Stromal cell of bone marrow (primary cell): Measurements from ENCODE around the gene CGNL1.
A peak's percentile ranks its signal among the peaks of the same experiment; 100 is the strongest.

ENCODE experiments used
- DNase-seq: peaks from one replicate; pipeline ENCODE4 v3.0.0-alpha.2; 2012; ENCODE audit warnings: low read depth

The CGNL1 gene

GRCh38 chr15:57500979-57501576, 124.8 kb downstream of the CGNL1 start:
- peak; percentile 8 for DNase-seq

DNA sequence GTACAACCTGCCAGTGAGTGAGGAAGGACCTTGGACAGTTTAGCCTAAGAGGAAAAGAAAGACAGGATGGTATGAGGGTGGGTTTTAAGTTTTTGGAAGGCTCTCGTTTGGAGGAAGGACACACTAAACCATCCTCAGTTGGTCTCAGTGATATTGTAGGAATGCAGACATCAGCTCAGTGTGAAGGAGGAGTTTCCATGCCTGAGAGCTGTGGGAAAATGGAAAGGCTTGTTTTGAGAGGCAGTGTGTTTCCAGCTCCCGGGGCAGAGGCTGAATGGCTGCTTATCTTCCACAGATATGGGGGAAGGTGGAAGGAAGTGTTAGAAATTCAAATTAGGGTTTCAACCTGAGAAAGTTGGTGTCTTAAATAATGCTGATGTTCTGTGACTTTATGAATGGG, 125.8 kb downstream of the CGNL1 start:
- no peak for DNase-seq

DNA sequence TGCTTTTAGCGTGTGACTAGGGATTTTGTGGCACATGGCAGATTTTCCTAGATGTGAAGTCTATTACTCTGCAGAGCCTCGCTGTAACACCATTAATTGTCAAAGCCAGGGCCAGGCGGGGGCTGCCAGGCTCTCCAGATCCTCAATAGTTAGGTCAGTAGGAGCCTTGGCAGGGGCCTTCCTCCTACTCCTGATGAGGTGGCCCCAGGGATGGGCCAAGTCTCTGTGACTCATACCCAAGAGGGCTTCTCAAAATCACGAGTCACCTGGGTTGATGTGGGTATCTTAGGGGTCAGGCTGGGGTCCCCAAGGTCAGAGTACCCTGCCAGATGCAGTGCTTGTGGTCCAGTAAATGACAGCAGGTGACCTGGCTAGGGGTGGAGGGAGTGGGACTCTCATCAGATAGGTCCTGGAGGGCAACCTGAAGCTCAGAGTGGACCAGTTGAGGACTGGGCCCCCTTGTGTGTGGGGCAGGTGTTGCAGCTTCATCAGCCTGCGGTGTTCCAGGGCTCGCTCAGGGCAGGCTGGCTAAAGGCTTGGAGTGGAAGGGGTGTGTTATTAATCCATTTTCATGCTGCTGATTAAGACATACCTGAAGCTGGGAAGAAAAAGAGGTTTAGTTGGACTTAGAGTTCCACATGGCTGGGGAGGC, 126.9 kb downstream of the CGNL1 start:
- no peak for DNase-seq

DNA sequence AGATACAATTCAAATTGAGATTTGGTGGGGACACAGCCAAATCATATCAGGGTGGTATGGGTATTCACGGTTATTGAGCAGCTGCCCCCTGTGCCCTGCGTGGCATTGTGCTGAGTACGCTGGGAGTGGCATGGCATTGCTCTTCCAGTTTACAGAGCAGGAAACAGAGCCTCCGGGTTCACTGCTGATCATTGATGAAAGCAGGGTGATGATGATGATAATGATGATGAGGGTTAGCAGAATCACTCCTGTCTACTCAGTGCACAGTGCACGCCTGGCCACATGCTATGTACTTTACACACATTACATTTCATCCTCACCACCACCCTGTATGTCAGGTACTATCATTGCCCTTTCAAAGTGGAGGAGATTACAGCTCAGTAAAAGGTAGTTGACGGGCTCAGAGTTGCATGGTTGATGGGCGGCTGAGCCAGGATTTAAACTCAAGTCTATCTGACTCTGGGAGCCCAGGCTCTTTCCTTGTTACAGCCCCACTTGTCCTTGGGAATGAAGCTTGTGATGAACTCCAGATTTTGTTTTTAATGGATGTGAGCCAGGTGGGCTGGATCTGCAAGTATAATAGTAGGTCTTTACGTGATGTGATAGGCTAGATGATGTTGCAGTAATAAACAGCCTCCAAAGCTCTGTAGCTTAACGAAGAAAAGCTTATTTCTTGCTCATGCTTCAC, 127.8 kb downstream of the CGNL1 start:
- no peak for DNase-seq

GRCh38 chr15:57504599-57504940, 128.3 kb downstream of the CGNL1 start:
- no peak for DNase-seq

DNA sequence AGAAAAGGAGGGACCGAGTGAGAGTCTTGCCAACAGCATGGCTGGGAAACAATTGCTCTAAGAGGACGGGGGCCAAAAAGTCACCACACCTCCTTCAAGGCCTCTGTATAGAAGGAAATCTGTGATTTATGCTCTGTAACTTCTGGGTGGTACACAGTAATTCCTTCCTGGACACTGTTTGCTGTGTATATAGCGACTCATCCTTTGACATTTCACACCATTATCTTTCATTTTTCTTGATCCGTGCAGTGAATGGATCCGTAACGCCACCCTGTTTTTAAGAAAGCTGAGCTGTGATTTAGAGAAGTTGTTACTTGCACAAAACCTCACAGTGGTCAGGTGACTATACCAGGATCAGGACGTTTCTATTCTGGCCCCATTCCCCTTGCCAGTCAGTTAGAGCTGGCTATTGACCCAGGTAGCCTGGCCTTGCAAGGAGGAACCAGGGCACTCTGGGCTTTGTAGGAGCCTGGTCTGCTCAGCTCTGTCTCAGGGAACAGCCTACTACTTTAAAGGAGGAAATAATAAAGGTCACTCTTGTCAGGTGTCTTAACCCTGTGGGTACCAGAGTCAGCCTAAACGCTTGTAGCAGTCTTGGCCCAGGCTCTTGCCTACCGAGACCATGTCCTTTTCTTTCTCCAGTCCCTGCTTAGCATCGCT, 128.9 kb downstream of the CGNL1 start:
- DNase-seq, result no peak

- DNase-seq, result no peak
Measured at GRCh38 chr15:57505949-57506391, 129.7 kb downstream of the CGNL1 start.

DNA sequence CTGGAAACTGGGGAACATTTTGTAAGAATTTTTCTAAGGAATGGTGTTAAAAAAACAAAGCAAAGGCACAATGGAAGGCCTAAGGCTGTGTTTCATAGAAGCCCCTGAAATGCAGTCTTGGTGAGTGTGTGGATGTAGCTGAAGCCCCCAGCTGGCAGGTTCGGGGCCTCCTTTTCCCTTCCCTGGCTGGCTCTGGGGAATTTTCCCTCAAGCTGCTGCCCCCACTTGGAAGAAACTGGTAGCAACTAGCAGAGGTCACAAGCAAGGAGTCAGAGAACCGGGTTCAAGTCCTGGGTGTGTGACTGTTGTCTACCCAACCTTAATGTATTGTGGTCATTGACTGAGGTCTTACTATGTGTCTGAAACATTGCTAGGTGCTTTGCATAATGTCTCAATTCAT, 130.1 kb downstream of the CGNL1 start:
- no peak for DNase-seq

DNA sequence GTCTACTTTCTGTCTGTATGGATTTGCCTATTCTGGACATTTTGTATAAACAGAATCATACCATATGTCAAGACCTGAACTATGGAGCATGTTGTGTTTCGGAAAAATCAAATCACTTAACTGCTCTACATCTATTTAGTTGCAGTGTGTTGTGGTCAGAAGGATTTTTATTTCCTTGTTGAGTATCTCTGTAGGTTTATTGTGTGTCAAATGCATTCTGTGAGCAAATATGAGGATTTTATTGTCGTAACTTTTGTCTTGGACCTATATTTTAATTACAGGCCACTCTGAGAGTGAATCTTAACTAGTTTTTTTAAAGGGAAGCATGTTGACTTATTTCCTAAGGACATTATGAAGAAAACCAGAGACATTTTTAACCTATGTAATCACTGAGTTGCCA, 130.8 kb downstream of the CGNL1 start:
- no peak for DNase-seq

- no peak for DNase-seq
Measured at GRCh38 chr15:57509126-57509525, 132.8 kb downstream of the CGNL1 start.

DNA sequence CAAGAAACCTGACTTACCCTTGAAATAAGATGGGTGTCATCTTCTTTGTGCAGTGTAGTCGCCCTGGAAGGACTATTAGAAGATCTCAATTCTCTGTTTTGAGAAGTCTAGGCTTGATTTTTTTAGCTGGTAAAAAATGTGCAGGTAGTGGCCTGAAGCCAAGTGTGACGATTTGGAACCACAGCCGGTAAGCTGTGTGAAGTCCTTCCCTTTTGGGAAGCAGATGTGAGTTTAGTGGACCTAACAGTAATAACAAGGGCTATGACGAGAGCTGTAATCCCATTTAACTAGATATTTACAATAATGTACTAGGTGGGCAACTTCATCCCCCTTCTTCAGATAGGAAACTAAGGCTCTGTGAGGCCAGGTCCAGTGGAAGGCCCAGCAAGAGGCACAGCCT, 133.7 kb downstream of the CGNL1 start:
- no peak for DNase-seq

- DNase-seq, result peak; percentile 25
Measured at GRCh38 chr15:57510647-57511046, 134.3 kb downstream of the CGNL1 start.

- DNase-seq, result no peak
Measured at GRCh38 chr15:57516327-57517029, 140.2 kb downstream of the CGNL1 start.

DNA sequence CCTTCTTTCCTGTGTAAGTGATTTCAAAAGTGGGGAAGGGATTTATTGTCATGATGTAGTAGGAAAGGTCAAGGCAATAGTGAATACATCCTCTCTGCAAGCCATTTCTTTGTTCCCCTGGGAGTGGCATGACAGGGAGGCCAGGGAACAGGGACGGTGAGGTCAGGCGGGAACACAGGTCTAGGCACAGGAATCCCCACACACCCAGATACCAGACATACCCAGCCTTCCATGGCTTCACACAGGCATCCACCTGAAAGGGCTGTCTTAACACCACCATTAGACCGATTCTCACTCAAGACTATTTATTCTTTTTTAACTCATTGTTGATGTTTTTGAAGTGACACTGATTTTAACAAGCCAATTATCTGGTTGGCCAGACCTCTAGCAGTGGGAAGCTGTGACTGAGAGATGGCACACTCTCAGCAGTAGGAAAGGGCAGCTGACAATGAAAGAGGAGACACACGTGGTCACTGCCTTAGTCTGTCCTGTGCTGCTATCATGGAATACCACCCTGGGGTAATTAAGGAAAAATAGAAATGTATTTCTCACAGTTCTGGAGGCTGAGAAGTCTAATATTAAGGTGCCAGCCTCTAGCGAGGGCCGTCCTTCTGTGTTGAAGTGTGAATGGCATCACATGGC, 140.8 kb downstream of the CGNL1 start:
- DNase-seq, result no peak

DNA sequence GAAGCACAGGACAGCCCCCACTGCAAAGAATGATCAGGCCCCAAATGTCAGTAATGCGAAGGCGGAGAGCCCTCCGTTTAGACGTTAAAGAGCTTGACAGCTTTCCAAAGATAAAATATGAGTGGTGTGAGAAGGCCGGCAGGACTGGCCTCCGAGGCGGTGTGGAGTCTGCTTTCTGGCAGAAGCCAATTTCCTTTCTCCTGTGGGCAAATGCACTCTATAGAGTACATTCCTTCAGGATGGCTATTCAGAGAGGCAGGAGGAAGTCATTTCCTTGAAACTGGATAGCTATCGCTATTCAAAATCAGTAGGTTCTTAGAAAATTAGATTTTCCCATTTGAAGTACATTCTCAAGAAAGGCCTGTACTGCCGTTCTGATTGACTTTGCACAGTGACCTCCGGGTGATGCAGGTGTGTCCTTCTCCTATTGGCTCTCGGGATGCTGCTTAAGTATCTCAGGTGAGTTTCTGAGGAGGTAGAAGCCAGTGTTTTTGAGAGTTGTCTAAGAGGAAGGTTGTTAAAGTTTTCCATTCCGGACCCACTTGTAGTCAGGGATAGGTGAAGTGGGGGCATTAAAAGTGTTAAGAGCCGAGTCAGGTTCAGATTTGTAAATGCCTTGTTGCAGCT, 142.6 kb downstream of the CGNL1 start:
- no peak for DNase-seq

- no peak for DNase-seq
Measured at GRCh38 chr15:57519806-57520205, 143.5 kb downstream of the CGNL1 start.

- no peak for DNase-seq
Measured at GRCh38 chr15:57521503-57521902, 145.2 kb downstream of the CGNL1 start.

GRCh38 chr15:57522148-57522547, 145.8 kb downstream of the CGNL1 start:
- no peak for DNase-seq

GRCh38 chr15:57525581-57525980, 149.3 kb downstream of the CGNL1 start:
- DNase-seq, result no peak

- DNase-seq, result no peak
Measured at GRCh38 chr15:57526076-57526475, 149.8 kb downstream of the CGNL1 start.

DNA sequence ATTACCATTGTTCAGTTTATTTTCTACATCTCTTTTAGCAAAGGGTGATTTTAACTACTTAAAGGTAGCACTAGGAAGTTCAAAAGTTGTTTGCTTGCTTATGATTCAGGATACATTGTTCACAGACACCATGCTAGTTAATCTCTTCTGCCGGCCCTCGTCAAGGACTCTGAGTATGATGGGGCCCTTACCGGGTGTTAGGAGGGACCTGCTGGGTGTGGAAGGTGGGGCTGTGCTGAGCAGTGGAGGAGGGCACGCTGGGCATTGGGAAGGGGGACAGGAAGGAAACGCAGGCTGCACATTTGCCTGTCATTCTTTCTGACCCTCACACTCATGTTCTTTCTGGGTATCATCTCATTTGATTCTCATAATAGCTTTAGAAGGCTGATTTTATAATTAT, 150.3 kb downstream of the CGNL1 start:
- no peak for DNase-seq
